Pancreas (tissue), 10 donors: ENCODE data around the gene CP. TPM values are rescaled to one million over a fixed set of nuclear protein-coding genes. Genes with fewer than 3 reads are reported as not detected.
A peak's percentile ranks its signal among the peaks of the same experiment; 100 is the strongest.

Source experiments
- ATAC-seq, 4 donors: fragments of 200-7000 bp; cut with Tn5 transposase; one replicate each; pipeline versions ENCODE4 v1.8.0 to v1.9.1; 2020; ENCODE audit warnings: mild to moderate bottlenecking in 4 of 4, moderate library complexity in 4 of 4
- DNase-seq, 6 donors: peaks; one replicate each; pipeline ENCODE4 v3.0.0-alpha.2; 2020
- FAIRE-seq: peaks from 2 replicates; lab custom pipeline; 2012; peaks lifted over from hg19 to GRCh38; lab: Jason Lieb, UNC
- H3K27ac ChIP-seq, 4 donors: fragments of 200-600 bp; sonication (generic); 1 replicate in 3 of 4; 2 replicates in 1 of 4; pipeline versions ENCODE4 v1.5.0 to v1.8.0; 2020
- H3K27me3 ChIP-seq, 4 donors: fragments of 200-600 bp; one replicate each; pipeline ENCODE4 v1.8.0; 2021
- H3K36me3 ChIP-seq, 3 donors: fragments of 200-600 bp; sonication (generic) in 1 of 3; one replicate each; pipeline versions ENCODE4 v1.5.0 to v1.8.0; 2020 to 2021
- H3K4me1 ChIP-seq, 3 donors: fragments of 200-600 bp; one replicate each; pipeline ENCODE4 v1.8.0; 2021
- H3K4me3 ChIP-seq, 4 donors: fragments of 200-600 bp; sonication (generic) in 2 of 4; one replicate each; pipeline versions ENCODE4 v1.5.0 to v1.8.0; 2020 to 2021
- H3K9me3 ChIP-seq, 4 donors: fragments of 200-600 bp; one replicate each; pipeline ENCODE4 v1.8.0; 2021
- CTCF ChIP-seq, 4 donors: fragments of 200-600 bp; sonication (generic) in 3 of 4; IDR thresholded peaks; one replicate each; pipeline versions ENCODE4 v1.5.0 to v1.8.0; 2021; ENCODE audit warnings: antibody characterized with exemption in 4 of 4
- WGBS, 2 donors: extraction: QIAGEN DNeasy Blood & Tissue Kit; methylation state at CpG; one replicate each; pipeline ENCODE4 v1.1.7; 2013; 5-methylcytosine and 5-hydroxymethylcytosine counted together
- intact Hi-C, 3 donors: fragments of 100-400 bp; cut with DNase I; formaldehyde crosslinking; loops; one replicate each; pipeline versions ENCODE4 v1.11.1 to v1.14.2; 2022
- polyA plus RNA-seq, 2 donors: library from polyadenylated mRNA; stranded (reverse); fragments of 200-250 nt; gene quantifications; one replicate each; pipeline ENCODE4 v1.2.3, GENCODE V29; 2013
- total RNA-seq, 6 donors: library from RNA; stranded (reverse); fragmentation: NEBNext Ultra II Directional in 4 of 6; extraction: Animal tissue kit (Norgen Biotek cat#: 25700) in 4 of 6; gene quantifications; one replicate each; pipeline versions ENCODE4 v1.2.1 to v1.2.4, GENCODE V29; 2021 to 2023
- donor health status: healthy with polysubstance abuse.
- donor health status: DM: no; HTN: no; CAD: no; lungs with moderate emphysema.
- donor health status: DM: no; HTN: no; CAD: no.
- donor health status: control.
- donor health status: control.
- donor health status: Bipolar disorder and iron deficiency.
- donor health status: DM: yes; HTN: yes; CAD: no.
- donor health status: DM: no; HTN: no; CAD: no.
- donor health status: DM: no; HTN: no; CAD: no.
- donor health status: DM: yes; HTN: yes; CAD: no.

The CP gene
- total and polyA plus RNA-seq, 8 donors: 0.60 to 19.6 (median 2.2) TPM

GRCh38 chr3:149180057-149180573 lies 41.5 kb downstream of the CP start:
- Histone ChIP-seq H3K27ac (peak overlapping the region in 1 of 4 donors; percentile 22), H3K4me1 (no peaks in the 10 kb centered on the region), H3K9me3 (no peaks in the 10 kb centered on the region), H3K4me3 (no peak overlapping the region), H3K36me3 (no peaks in the 10 kb centered on the region), H3K27me3 (no peaks in the 10 kb centered on the region)
- no peak for TF ChIP-seq CTCF (IDR thresholded peaks at IDR 0.05)
- ATAC-seq: peak; percentile 76 to 95 (median 82)
- 65 to 75% methylated on average over 7 of the region's 7 CpGs for WGBS, 2 donors
- intact Hi-C loops: no loop called here
- DNase-seq: peak in 4 of 6 donors; percentile 40 to 55 (median 44)
- no peak for FAIRE-seq

GRCh38 chr3:149179220-149179619 lies 42.4 kb downstream of the CP start:
- Histone ChIP-seq H3K27me3 (no peaks in the 10 kb centered on the region), H3K9me3 (no peaks in the 10 kb centered on the region), H3K36me3 (no peaks in the 10 kb centered on the region), H3K4me3 (no peak overlapping the region), H3K27ac (no peak overlapping the region), H3K4me1 (no peaks in the 10 kb centered on the region)
- no peak for TF ChIP-seq CTCF (IDR thresholded peaks at IDR 0.05)
- intact Hi-C loops: no loop called here
- ATAC-seq: peak in 1 of 4 donors; percentile 23
- WGBS, 2 donors: 85 to 93% methylated on average over 1 of the region's 1 CpG
- DNase-seq: no peak
- FAIRE-seq: no peak

DNA sequence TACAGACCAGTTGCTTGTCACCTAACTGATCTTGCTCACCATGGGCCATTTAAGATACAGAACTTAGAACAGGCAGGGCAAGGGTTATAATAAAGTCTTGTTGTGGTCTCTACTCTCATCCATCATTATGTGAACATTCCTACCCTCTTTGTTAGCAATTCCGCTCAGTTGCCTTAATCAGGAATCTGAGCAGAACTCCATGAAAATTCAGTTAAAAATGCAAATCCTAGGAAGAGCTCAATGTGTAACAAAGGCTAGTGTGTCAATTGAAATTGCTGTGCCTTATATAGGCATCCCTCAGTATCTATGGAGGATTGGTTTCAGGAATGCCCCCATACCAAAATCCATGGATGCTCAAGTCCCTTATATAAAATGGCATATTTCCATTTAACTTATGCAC lies 44.5 kb downstream of the CP start:
- no peak overlapping the region for H3K4me3 ChIP-seq
- H3K27ac ChIP-seq: no peak overlapping the region
- no peaks in the 10 kb centered on the region for H3K27me3 ChIP-seq
- TF ChIP-seq CTCF (IDR thresholded peaks at IDR 0.05): no peak
- intact Hi-C loops: no loop called here
- no peaks in the 10 kb centered on the region for H3K36me3 ChIP-seq
- WGBS, 2 donors: 97 to 100% methylated on average over 1 of the region's 1 CpG
- DNase-seq (no peak), ATAC-seq (no peak), FAIRE-seq (no peak)
- no peaks in the 10 kb centered on the region for H3K9me3 ChIP-seq
- H3K4me1 ChIP-seq: no peaks in the 10 kb centered on the region

DNA sequence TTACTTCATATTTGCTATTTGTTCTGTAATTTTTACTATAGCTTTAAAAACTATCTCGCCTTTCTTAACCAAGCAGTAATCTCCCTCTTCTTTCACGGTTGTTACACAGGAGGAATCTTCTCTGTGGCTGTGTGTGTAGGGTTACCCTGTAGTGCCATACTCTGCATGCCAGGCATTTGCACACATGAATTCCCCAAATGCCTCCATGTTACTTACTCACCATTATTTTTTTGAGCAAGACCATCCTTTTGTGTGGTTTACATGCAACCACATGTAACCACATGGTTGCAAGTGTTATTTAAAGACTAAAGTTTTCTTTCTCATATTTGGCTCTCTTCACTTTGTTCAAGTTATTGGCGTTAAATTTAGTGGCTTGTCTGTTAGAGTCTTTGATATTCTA lies 46.7 kb downstream of the CP start:
- 91 to 96% methylated on average over 3 of the region's 3 CpGs for WGBS, 2 donors
- ATAC-seq: no peak
- no peak overlapping the region for H3K27ac ChIP-seq
- H3K27me3 ChIP-seq: no peaks in the 10 kb centered on the region
- H3K4me3 ChIP-seq: no peak overlapping the region
- intact Hi-C loops: no loop called here
- no peak for DNase-seq
- no peaks in the 10 kb centered on the region for H3K9me3 ChIP-seq
- FAIRE-seq: no peak
- no peaks in the 10 kb centered on the region for H3K4me1 ChIP-seq
- no peak for TF ChIP-seq CTCF (IDR thresholded peaks at IDR 0.05)
- H3K36me3 ChIP-seq: no peaks in the 10 kb centered on the region

GRCh38 chr3:149170672-149171071 lies 51.0 kb downstream of the CP start:
- WGBS, 2 donors: 97% methylated on average over 7 of the region's 7 CpGs
- TF ChIP-seq CTCF (IDR thresholded peaks at IDR 0.05): no peak
- Histone ChIP-seq H3K4me1 (no peaks in the 10 kb centered on the region), H3K27ac (no peak overlapping the region), H3K27me3 (no peaks in the 10 kb centered on the region), H3K4me3 (no peak overlapping the region), H3K36me3 (peaks cover 0 to 21% (median 4%) of the 10 kb centered on the region in 3 donors), H3K9me3 (no peaks in the 10 kb centered on the region)
- FAIRE-seq (no peak), ATAC-seq (no peak), DNase-seq (no peak)
- intact Hi-C loops: no loop called here
